AG04450 (cell line): ENCODE data around the gene MCUB. TPM values are rescaled to one million over a fixed set of nuclear protein-coding genes. Genes with fewer than 3 reads are reported as not detected.
A peak's percentile ranks its signal among the peaks of the same experiment; 100 is the strongest.

Experiments used
- CTCF ChIA-PET: fragments of 300-600, 350-600 bp; formaldehyde crosslinking; extraction: SDS; loops from one replicate; lab custom pipeline; 2022; ENCODE audit warnings: antibody characterized with exemption, inconsistent platforms; lab: Charles Lee
- POLR2A ChIA-PET: fragments of 350-600 bp; formaldehyde crosslinking; extraction: SDS; loops from one replicate; lab custom pipeline; 2021; ENCODE audit warnings: antibody characterized with exemption, inconsistent platforms; lab: Yijun Ruan, JAX
- DNase-seq: peaks from one replicate; pipeline ENCODE4 v3.0.0-alpha.2; 2011; ENCODE audit warnings: low read depth, low spot score
- H3K27ac ChIP-seq: one replicate; pipeline ENCODE4 v1.5.1; 2012; ENCODE audit warnings: low read depth, low read length, control low read depth
- H3K27me3 ChIP-seq: one replicate; pipeline ENCODE4 v1.6.0; 2012; ENCODE audit warnings: low read length; ENCODE audit not compliant: control insufficient read depth, insufficient read depth
- H3K4me3 ChIP-seq: 2 replicates; pipeline ENCODE4 v1.5.1; 2011; ENCODE audit warnings: mild to moderate bottlenecking, low read depth, low read length, control low read depth
- H3K9me3 ChIP-seq: 2 replicates; pipeline ENCODE4 v1.5.1; 2012; ENCODE audit warnings: low read length; ENCODE audit not compliant: control insufficient read depth, insufficient read depth
- polyA plus RNA-seq: library from polyadenylated mRNA; depleted of rRNA; stranded (reverse); fragments of >200 nt; gene quantifications from 2 replicates; pipeline ENCODE4 v1.2.3, GENCODE V29; 2011
- TF ChIP-seq, protein P1 (sequence below): IDR thresholded peaks from 2 replicates; pipeline ENCODE4 v1.5.1; 2011; ENCODE audit warnings: low read depth, low read length, control low read depth, inconsistent platforms

MCUB gene
- polyA plus RNA-seq, 1 experiment: 16.8 TPM

GRCh38 chr4:109562457-109563239, 2.6 kb downstream of the MCUB start:
- POLR2A ChIA-PET: no interaction called here
- H3K9me3 ChIP-seq: peaks cover under 1% of the 10 kb centered on the region; the same call in 1 of the 2 replicates
- H3K27me3 ChIP-seq: no peaks in the 10 kb centered on the region
- DNase-seq: no peak
- TF ChIP-seq, protein P1, sequence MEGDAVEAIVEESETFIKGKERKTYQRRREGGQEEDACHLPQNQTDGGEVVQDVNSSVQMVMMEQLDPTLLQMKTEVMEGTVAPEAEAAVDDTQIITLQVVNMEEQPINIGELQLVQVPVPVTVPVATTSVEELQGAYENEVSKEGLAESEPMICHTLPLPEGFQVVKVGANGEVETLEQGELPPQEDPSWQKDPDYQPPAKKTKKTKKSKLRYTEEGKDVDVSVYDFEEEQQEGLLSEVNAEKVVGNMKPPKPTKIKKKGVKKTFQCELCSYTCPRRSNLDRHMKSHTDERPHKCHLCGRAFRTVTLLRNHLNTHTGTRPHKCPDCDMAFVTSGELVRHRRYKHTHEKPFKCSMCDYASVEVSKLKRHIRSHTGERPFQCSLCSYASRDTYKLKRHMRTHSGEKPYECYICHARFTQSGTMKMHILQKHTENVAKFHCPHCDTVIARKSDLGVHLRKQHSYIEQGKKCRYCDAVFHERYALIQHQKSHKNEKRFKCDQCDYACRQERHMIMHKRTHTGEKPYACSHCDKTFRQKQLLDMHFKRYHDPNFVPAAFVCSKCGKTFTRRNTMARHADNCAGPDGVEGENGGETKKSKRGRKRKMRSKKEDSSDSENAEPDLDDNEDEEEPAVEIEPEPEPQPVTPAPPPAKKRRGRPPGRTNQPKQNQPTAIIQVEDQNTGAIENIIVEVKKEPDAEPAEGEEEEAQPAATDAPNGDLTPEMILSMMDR: no peak
- CTCF ChIA-PET: interaction anchor here (0.6 to 0.7 kb wide), 3 partner anchors 17 to 263 kb away, joined by 3 read pairs; no protein-coding TSS in a partner anchor
- H3K4me3 ChIP-seq: no peak overlapping the region
- no peak overlapping the region for H3K27ac ChIP-seq

GRCh38 chr4:109571494-109571893, 11.4 kb downstream of the MCUB start:
- no peak overlapping the region for H3K27ac ChIP-seq
- H3K4me3 ChIP-seq: no peak overlapping the region
- no peaks in the 10 kb centered on the region for H3K27me3 ChIP-seq
- TF ChIP-seq, protein P1: no peak
- POLR2A ChIA-PET: no interaction called here
- H3K9me3 ChIP-seq: no peaks in the 10 kb centered on the region
- no peak for DNase-seq
- CTCF ChIA-PET: no interaction called here

DNA sequence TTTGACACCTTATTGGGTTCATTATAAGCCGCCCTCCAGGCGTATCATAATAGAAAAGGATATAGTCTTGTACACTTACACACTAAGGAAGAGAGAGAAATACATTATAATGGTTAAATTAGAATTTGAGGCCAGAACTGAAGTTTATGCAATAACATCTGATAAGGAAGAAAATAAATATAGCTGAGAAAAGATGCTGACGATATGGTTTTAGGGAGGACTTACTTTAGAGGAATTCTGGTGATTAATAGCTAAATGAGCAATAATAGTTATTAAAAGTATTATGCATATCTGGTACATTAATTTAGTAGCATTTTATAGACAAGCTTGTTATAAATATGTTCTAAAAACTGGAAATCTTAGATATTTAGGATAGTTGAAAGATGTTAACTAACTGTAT, 12.1 kb downstream of the MCUB start:
- no peak overlapping the region for H3K4me3 ChIP-seq
- H3K27me3 ChIP-seq: no peaks in the 10 kb centered on the region
- CTCF ChIA-PET: no interaction called here
- POLR2A ChIA-PET: no interaction called here
- DNase-seq: no peak
- no peak overlapping the region for H3K27ac ChIP-seq
- TF ChIP-seq, protein P1: no peak
- H3K9me3 ChIP-seq: no peaks in the 10 kb centered on the region

- Histone ChIP-seq H3K9me3 (no peaks in the 10 kb centered on the region), H3K27me3 (no peaks in the 10 kb centered on the region), H3K27ac (no peak overlapping the region), H3K4me3 (no peak overlapping the region)
- ChIA-PET CTCF (no interaction called here), POLR2A (no interaction called here)
- DNase-seq: no peak
- TF ChIP-seq, protein P1: peak; percentile 20; the same call in 1 of the 2 replicates
Measured at GRCh38 chr4:109574443-109574850, 14.4 kb downstream of the MCUB start.
